22Rv1 (cell line): ENCODE data around the gene STK39.

ENCODE experiments used
- ZFX ChIP-seq: fragments of 450-650 bp; IDR thresholded peaks from 2 replicates; pipeline ENCODE4 v1.6.1; 2017; ENCODE audit warnings: antibody characterized with exemption, borderline replicate concordance
- TF ChIP-seq, protein P1 (sequence below): fragments of 450-650 bp; IDR thresholded peaks from 2 replicates; pipeline ENCODE4 v1.5.1; 2017; ENCODE audit warnings: mild to moderate bottlenecking

- TF ChIP-seq, protein P1, sequence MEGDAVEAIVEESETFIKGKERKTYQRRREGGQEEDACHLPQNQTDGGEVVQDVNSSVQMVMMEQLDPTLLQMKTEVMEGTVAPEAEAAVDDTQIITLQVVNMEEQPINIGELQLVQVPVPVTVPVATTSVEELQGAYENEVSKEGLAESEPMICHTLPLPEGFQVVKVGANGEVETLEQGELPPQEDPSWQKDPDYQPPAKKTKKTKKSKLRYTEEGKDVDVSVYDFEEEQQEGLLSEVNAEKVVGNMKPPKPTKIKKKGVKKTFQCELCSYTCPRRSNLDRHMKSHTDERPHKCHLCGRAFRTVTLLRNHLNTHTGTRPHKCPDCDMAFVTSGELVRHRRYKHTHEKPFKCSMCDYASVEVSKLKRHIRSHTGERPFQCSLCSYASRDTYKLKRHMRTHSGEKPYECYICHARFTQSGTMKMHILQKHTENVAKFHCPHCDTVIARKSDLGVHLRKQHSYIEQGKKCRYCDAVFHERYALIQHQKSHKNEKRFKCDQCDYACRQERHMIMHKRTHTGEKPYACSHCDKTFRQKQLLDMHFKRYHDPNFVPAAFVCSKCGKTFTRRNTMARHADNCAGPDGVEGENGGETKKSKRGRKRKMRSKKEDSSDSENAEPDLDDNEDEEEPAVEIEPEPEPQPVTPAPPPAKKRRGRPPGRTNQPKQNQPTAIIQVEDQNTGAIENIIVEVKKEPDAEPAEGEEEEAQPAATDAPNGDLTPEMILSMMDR: no peak
- no peak for TF ChIP-seq ZFX
These were observed 283.3 kb downstream of the STK39 start for GRCh38 chr2:167963899-167964649.
